ENCODE data around the gene MCIDAS. TPM values are rescaled to one million over a fixed set of nuclear protein-coding genes. Genes with fewer than 3 reads are reported as not detected.

Gene MCIDAS
- under 1 TPM in 1 of 2 donors, not detected in 1; 0.80 TPM for total RNA-seq

DNA sequence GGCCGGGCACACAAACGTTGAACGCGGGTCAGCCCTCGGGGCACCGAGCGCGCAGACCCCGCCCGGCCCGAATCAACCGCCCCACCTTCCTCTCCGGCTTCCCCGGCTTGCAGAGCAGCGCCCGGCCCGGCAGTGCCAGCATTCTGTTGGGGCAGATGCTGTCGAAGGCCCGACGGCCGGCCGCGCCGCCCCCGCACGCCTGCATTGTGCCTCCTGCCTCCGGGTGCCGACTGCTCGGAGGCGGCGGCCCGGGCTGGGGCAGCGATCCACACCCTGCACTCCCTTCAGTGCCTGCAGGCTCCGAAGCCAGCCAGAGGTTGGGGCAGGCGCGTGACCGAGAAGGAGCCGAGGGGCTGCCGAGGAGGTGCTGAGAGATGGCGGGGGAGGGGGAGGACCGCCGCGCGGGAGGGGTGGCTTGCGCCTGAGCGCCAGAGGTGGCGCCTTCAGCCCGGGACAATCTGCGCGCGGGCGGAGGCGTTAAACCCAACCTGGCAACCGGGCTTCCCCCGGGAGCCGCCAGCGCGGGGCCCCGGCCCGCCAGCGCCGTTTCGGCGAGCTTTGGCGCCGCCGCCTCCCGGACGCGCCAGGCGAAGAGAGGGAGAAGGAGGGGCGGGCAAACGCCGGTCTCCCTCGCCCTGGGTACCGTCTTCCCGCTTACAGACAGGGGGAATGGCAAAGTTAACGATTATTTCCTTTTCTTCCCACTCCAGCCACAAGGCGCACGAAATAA is at the start of gene MCIDAS:
TSS of gene MCIDAS (minus strand) at position 382 of the 730 bp plus-strand sequence. CDS start at position 205, 177 bp downstream.
- intact Hi-C loops (cut with DNase I), result no loop called here
- Histone ChIP-seq H3K4me3 (peak within 1 kb of the TSS; percentile 20 to 35), H3K27me3 (replicated peaks; ENCODE audit: insufficient read depth) (peaks cover 3% of the 10 kb centered on the region), H3K9me3 (no peaks in the 10 kb centered on the region), H3K36me3 (no peaks in the 10 kb centered on the region), H3K27ac (no peak within 1 kb of the TSS), H3K4me1 (replicated peaks) (peaks cover 3% of the 10 kb centered on the region)
- 2% methylated on average over 49 of the region's 80 CpGs for WGBS
- TF ChIP-seq, protein P1, sequence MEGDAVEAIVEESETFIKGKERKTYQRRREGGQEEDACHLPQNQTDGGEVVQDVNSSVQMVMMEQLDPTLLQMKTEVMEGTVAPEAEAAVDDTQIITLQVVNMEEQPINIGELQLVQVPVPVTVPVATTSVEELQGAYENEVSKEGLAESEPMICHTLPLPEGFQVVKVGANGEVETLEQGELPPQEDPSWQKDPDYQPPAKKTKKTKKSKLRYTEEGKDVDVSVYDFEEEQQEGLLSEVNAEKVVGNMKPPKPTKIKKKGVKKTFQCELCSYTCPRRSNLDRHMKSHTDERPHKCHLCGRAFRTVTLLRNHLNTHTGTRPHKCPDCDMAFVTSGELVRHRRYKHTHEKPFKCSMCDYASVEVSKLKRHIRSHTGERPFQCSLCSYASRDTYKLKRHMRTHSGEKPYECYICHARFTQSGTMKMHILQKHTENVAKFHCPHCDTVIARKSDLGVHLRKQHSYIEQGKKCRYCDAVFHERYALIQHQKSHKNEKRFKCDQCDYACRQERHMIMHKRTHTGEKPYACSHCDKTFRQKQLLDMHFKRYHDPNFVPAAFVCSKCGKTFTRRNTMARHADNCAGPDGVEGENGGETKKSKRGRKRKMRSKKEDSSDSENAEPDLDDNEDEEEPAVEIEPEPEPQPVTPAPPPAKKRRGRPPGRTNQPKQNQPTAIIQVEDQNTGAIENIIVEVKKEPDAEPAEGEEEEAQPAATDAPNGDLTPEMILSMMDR (IDR thresholded peaks at IDR 0.05), result peak in 2 of 4 experiments; percentile 17 to 25
- no peak for TF ChIP-seq POLR2AphosphoS5 (IDR thresholded peaks at IDR 0.05)
- peak; percentile 59 for DNase-seq (ENCODE audit: low spot score)

GRCh38 chr5:55276771-55277170 is 49.7 kb upstream of the MCIDAS start:
- TF ChIP-seq POLR2AphosphoS5 (IDR thresholded peaks at IDR 0.05) (no peak), POLR2A (IDR thresholded peaks at IDR 0.05) (no peak)
- TF ChIP-seq, protein P1 (IDR thresholded peaks at IDR 0.05), result no peak
- intact Hi-C loops (cut with DNase I), result no loop called here

GRCh38 chr5:55258339-55258738 is 31.2 kb upstream of the MCIDAS start:
- Histone ChIP-seq H3K9me3 (no peaks in the 10 kb centered on the region), H3K4me3 (no peak overlapping the region), H3K27me3 (replicated peaks; ENCODE audit: insufficient read depth) (no peaks in the 10 kb centered on the region), H3K4me1 (replicated peaks) (no peaks in the 10 kb centered on the region), H3K27ac (no peak overlapping the region), H3K36me3 (no peaks in the 10 kb centered on the region)
- no peak for DNase-seq (ENCODE audit: low spot score)
- 94% methylated on average over 3 of the region's 3 CpGs for WGBS
- TF ChIP-seq, protein P1 (IDR thresholded peaks at IDR 0.05), result no peak
- TF ChIP-seq POLR2A (IDR thresholded peaks at IDR 0.05) (no peak), POLR2AphosphoS5 (IDR thresholded peaks at IDR 0.05) (no peak)
- intact Hi-C loops (cut with DNase I), result no loop called here

More at GRCh38 chr5:55276771-55277170, 49.7 kb upstream of the MCIDAS start:
- no peaks in the 10 kb centered on the region for H3K27me3 ChIP-seq (replicated peaks; ENCODE audit: insufficient read depth)
- WGBS, result 78% methylated on average over 1 of the region's 1 CpG
- DNase-seq (ENCODE audit: low spot score), result no peak
- H3K4me3 ChIP-seq, result no peak overlapping the region
- peaks cover 0 to 4% of the 10 kb centered on the region in 2 donors for H3K36me3 ChIP-seq
- no peak overlapping the region for H3K27ac ChIP-seq
- no peaks in the 10 kb centered on the region for H3K9me3 ChIP-seq
- no peaks in the 10 kb centered on the region for H3K4me1 ChIP-seq (replicated peaks)

GRCh38 chr5:55254802-55255201 is 27.7 kb upstream of the MCIDAS start:
- H3K4me1 ChIP-seq (replicated peaks), result no peaks in the 10 kb centered on the region
- TF ChIP-seq, protein P1 (IDR thresholded peaks at IDR 0.05), result no peak
- no peak for TF ChIP-seq POLR2A (IDR thresholded peaks at IDR 0.05)
- WGBS, result 89% methylated on average over 4 of the region's 4 CpGs
- intact Hi-C loops (cut with DNase I), result no loop called here
- no peak for DNase-seq (ENCODE audit: low spot score)
- no peak overlapping the region for H3K27ac ChIP-seq
- no peak overlapping the region for H3K4me3 ChIP-seq
- no peaks in the 10 kb centered on the region for H3K9me3 ChIP-seq
- H3K27me3 ChIP-seq (replicated peaks; ENCODE audit: insufficient read depth), result no peaks in the 10 kb centered on the region
- H3K36me3 ChIP-seq, result no peaks in the 10 kb centered on the region

DNA sequence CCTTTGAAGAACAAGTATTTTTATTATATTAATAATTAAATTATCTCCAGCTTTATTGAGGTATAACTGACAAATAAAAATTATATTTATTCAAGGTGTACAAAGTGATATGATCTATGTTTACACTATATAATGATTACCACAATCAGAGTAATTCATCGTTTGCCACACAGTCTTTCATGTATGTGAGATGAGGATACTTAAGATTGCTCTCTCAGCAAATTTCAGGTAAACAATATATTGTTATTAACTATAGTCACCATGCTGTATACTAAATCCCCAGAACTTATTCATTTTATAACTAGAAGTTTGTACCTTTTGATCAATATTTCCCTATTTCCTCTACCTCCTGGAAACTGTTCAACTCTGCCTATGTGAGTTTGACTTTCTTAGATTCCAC is 22.9 kb upstream of the MCIDAS start:
- TF ChIP-seq, protein P1 (IDR thresholded peaks at IDR 0.05), result no peak
- TF ChIP-seq POLR2AphosphoS5 (IDR thresholded peaks at IDR 0.05) (no peak), POLR2A (IDR thresholded peaks at IDR 0.05) (no peak)
- DNase-seq (ENCODE audit: low spot score), result no peak
- Histone ChIP-seq H3K4me1 (replicated peaks) (no peaks in the 10 kb centered on the region), H3K27me3 (replicated peaks; ENCODE audit: insufficient read depth) (no peaks in the 10 kb centered on the region), H3K9me3 (no peaks in the 10 kb centered on the region), H3K36me3 (no peaks in the 10 kb centered on the region), H3K4me3 (no peak overlapping the region), H3K27ac (no peak overlapping the region)
- intact Hi-C loops (cut with DNase I), result no loop called here
- WGBS, result 46% methylated on average over 1 of the region's 1 CpG

All from prostate gland (tissue), 2 donors.